CD4-positive, alpha-beta T cell treated with Interleukin-1 beta for 1 hour (primary cell): Measurements from ENCODE around the gene MACROD1.

Experiments used
- DNase-seq, 2 donors: peaks; one replicate each; pipeline ENCODE4 v3.0.0-alpha.2; 2020 to 2022

Gene MACROD1

GRCh38 chr11:64128255-64129006 is 37.5 kb downstream of the MACROD1 start:
- DNase-seq: no peak

DNA sequence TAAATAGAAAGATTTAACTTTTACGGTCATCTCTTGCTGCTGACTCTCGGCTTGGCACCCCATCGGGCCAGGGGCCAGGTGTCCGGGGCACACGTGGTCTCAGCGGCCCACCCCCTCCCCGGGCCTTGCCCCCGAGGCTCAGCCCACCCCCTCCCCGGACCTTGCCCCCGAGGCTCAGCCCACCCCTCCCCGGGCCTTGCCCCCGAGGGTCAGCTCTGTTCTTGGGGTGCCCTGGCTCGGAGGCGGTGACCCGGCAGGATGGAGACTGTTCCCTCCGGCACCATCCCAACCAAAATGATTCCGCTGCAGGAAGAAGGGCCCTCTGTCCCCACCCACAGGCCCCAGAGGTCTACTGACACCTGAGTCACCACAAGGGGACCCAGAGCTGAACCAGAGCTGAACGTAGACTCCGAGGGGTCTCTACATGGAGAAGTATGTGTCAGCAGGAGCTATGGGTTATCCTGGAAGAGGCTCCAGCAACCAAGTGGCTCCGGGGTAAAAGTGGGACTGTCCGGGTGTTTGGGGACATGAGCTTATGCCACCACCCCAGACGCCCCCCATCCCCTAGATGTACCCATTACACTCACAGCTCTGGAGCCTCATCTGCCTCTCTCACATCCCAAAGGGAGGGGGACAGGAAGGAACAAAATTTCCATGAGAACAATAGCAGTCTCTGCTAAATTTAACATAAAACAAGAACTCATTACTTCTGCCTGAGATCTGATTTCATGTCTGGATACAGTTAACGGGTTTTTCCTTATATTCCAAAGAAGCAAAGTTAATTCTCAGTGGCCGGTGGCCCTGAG is 38.4 kb downstream of the MACROD1 start:
- no peak for DNase-seq

DNA sequence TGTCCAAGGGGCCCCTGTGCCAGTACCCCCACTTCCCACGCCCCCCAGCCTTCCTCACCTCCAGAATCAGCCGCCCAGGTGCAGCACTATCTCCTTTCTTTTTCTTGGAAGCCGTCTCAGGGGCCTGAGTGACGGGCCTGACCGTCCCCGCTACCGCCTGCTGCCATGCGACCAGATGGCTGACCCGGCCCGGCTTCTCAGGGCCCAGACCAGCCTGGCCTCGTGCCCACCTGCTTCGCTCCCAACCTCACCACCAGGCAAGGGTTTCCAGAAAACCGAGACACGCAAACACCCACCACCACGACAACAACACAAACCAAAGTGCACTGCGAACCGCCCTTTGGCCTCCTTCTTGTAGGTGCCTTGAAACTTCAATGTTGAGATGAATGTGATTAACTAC is 39.1 kb downstream of the MACROD1 start:
- DNase-seq: no peak

DNA sequence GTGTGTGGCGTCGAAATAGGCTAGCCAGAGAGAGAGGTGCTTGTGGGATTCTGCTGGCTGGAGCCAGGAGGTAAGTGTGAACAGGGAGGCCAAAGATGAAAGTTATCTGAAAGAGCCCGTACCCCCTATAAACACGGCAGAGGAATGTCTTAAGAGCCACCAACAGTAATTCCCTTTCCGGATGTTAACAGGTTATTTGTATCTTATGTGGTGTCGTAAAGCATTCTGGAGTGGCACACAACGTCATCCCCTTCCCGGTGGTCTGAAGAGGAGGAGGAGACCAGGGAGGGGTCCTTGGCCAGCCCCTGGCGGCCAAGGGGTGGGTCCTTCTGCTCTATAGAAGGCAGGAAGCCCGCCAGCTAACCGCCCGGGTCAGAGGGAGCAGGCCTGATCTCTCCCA is 39.5 kb downstream of the MACROD1 start:
- no peak for DNase-seq

DNA sequence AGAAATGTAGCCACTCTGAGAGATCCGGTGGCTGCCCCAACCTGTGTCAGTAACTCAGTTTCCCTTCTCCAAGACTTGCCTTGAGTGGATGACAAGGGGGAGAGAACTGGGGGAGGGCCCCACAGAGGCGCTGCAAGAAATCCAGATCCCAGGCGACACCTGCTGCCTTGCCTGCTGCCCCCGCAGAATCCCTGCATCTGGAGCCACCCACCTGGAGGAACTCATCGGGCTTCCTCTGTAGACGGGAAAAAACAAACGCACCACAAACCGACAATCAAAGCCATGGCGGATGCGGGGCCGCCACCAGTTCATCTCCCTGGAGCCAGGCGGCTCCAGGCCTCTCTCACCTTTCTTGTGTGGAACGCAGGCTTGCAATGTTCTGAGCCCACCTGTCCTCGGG is 40.2 kb downstream of the MACROD1 start:
- no peak for DNase-seq

DNA sequence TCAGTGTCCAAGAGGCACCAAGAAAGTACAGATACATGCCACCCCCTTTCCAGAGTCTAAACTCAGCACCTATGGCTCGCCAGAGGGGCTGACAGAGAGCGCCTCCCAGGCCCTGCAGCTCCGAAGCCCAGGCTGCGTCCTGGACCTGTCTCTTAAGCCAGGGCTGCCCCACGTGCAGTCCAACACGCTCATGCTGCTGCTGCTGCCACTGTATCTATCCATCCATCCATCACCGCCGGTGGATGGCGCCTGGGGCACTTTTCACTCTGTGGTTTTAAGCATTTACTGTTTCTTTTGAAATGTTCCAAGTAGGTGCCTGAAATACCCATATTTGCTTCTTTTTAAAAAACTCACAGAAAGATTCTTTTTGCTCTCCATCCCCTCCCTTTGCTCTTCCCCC is 41.8 kb downstream of the MACROD1 start:
- no peak for DNase-seq

DNA sequence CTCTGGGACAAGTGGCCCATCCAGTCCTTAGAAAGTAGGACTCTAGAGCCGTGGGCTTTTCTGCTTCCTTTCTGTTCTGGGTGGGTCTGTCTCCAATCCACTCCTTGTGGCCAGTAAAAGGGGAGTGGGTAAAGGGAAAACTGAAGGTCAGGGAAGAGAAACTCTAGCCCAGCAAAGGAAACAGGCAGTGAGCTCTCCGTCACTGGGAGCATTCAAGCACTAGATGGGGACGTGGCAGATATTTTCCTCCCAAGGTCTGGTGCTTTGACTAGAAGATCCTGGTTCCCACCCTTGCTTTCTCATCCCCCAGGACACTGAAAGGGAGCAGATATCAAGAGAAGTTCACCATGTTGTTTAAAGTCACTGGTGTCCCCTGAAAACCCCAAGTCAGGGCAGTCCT is 42.2 kb downstream of the MACROD1 start:
- DNase-seq: no peak

DNA sequence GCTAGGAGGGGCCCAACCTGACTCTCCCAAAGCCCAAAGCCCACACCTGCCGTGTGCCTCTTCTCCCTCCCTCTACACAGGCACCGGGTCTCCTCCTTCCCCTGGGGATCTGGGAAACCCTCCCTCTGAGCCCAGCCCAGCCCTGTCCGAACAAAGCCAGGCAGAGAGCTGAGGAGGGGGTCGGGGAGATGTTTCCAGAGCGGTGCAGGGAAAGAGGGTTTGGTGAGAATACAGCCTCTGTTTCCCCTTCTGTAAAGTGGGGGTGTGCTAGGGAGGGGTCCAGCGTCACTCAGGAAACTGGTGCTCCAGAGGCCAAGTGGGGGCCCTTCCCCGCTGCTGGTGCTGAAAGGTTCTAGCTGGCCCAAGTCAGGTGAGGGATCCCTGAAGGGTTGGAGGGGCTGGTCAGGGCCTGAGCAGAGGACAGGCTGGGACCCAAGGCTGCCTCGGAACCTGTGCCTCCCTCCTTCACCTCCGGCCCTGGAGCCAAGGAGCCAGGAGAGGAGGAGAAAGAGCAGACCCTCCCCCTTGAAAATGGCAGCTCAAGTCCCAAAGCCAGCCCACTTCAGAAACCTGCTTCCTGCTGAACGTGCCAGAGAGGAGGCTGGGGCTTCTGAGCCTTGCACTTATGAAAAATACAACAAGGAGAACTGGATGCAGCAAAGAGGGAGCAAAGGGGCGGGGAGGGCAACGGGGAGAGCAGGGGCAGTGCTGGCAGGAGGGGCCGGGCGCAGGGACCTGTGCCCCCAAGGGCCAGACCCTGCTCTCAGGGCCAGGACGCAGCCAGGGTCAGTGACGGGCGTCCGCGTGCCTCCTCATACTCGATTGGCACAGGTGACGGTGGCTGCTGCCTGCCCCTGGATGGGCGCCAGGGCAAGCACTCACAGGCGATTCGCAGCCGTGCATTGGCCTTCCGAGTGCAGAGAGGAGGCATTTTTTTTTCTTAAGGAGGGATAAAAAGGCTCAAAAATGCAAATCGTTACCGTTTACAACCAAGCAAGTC is 43.2 kb downstream of the MACROD1 start:
- no peak for DNase-seq

- DNase-seq: no peak
Observed at GRCh38 chr11:64121663-64122410, 44.1 kb downstream of the MACROD1 start.

- DNase-seq: no peak
Observed at GRCh38 chr11:64120951-64121569, 44.9 kb downstream of the MACROD1 start.

DNA sequence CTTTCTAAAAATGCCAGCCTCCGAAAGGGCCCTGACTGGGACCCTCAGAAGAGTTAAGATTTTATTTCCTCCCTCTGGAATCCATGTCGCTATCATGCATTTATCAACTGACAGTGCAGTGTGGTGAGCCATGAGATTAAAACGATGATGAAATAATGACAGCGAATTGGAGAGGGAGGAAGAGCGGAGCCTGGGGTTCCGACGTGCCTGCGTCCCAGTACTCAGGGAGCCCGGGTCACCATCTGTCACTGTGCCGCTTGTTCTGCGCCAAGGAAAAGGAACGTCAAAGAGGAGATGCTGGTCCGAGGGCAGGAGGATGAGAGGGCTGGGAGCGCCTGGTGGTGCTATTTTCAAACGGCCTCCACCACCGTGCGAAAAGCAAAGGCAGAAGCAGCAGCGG is 46.2 kb downstream of the MACROD1 start:
- no peak for DNase-seq

GRCh38 chr11:64118876-64119665 is 46.8 kb downstream of the MACROD1 start:
- DNase-seq: no peak

GRCh38 chr11:64117763-64118459 is 48.0 kb downstream of the MACROD1 start:
- DNase-seq: no peak

DNA sequence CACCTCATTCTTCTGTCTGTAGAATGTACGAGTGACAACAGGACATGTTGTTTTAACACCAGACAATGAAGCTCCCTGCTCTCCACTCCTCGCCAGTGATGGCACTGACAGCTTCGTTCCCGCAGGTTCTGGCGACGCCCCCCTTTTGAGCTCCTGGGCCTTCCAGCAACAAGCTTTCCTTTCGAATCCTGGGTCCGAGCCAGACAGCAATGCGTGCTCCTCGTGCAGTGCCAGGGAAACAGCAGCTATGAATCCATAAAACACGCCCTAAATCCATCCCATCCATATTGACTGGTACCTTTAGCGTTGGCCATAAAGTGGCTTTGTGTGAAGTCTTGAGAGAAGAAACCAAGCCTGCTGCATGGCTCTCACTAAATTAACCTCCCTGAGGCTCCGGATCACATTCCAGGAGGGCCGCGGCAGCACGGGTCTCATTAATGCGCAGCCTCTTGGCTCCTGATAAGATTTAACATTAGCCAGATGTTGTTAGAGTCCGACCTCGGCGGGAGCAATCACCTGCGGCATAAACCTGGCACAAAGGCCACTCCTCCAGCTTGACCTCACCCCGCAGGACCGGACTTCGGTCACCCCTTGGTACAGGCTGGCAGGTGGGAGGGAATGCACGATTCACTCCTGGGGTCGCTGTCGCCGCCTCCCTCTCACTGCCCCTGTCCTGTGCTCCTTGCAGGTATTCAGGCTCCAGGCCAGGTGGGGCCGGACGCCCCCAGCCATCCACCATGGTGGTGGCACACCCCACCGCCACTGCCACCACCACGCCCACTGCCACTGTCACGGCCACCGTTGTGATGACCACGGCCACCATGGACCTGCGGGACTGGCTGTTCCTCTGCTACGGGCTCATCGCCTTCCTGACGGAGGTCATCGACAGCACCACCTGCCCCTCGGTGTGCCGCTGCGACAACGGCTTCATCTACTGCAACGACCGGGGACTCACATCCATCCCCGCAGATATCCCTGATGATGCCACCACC is 50.1 kb downstream of the MACROD1 start:
- no peak for DNase-seq

DNA sequence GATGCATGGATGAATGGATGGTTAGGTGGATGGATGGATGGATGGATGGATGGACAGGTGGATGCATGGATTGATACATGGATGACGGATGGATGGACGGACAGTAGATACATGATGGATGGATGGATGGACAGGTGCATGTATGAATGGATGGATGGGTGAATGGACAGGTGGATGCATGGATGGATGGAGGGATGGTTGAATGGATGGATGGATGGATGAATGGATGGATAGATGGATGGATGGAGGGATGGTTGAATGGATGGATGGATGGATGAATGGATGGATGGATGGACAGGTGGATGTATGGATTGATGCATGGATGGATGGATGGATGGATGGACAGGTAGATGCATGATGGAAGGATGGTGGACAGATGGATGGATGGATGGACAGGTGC is 51.7 kb downstream of the MACROD1 start:
- DNase-seq: no peak

DNA sequence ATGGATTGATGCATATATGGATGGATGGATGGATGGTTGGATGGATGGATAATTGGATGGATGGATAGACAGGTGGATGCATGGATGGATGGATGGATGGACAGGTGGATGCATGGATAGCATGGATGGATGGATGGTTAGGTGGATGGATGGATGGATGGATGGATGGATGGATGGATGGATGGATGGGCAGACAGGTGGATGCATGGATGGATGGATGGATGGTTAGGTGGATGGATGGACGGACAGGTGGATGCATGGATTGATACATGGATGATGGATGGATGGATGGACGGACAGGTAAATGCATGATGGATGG is 52.5 kb downstream of the MACROD1 start:
- no peak for DNase-seq

DNA sequence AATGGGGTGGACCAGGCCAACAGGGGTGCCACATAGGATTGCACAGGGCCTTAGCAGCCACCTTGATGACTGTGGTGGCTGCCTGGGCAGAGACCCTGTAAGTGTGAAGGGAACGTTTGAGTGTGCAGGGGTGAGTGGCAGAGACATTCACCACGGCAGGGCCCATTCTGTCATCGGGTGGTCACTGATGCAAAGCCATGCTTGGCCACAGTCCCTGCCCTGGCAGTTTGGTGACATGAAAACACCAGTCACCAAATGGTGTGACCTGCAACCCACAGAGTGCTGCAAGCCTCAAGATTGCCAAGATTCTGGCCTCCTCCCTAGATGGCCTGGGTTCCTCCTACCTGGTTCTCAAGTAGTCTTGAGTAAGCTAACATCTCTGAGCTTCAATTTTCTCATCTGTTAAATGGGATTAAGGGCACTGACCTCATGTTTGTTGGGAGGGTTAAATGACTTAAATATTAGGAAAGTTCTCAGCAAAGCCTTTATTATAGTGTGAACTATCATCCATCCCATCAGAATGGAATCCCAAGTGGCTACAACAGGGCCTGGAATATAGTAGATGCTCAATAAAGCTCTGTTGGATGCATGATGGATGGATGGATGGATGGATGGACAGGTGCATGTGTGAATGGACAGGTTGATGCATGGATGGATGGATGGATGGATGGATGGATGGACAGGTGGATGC is 53.0 kb downstream of the MACROD1 start:
- DNase-seq: no peak
